Stimulated activated CD4-positive, alpha-beta T cell treated with anti-CD3 and anti-CD28 coated beads, Interleukin-4, amount 100 ng/mL, for 4 hours (primary cell): ENCODE measurements around the gene FOXRED2.

Experiments used
- DNase-seq, 2 experiments: peaks; one replicate each; pipeline ENCODE4 v3.0.0-alpha.2; 2020

The FOXRED2 gene

GRCh38 chr22:36447632-36448031 lies 59.2 kb downstream of the FOXRED2 start:
- no peak for DNase-seq

- no peak for DNase-seq
Observed at GRCh38 chr22:36445158-36445668, 61.6 kb downstream of the FOXRED2 start.

GRCh38 chr22:36443198-36443770 lies 63.6 kb downstream of the FOXRED2 start:
- DNase-seq: no peak

GRCh38 chr22:36442506-36443197 lies 64.2 kb downstream of the FOXRED2 start:
- DNase-seq: no peak

GRCh38 chr22:36440429-36441002 lies 66.3 kb downstream of the FOXRED2 start:
- no peak for DNase-seq

- DNase-seq: peak; percentile 21 to 48
Observed at GRCh38 chr22:36439481-36440271, 67.2 kb downstream of the FOXRED2 start.
